ENCODE results near the gene FILIP1L.

The FILIP1L gene

GRCh38 chr3:99799422-99799821 is 314.9 kb downstream of the FILIP1L start:
- TF ChIP-seq REST (IDR thresholded peaks at IDR 0.05; ENCODE audit: insufficient read depth in 1 of 2, low read depth in 2 of 2, low read length in 2 of 2) (no peak), SIN3A (IDR thresholded peaks at IDR 0.05; ENCODE audit: borderline replicate concordance, insufficient read depth, low read length) (no peak), TAF1 (IDR thresholded peaks at IDR 0.05; ENCODE audit: borderline replicate concordance, insufficient read depth, low read length) (no peak), POLR2AphosphoS5 (IDR thresholded peaks at IDR 0.05; ENCODE audit: low read depth, low read length) (no peak)

- no peak for TF ChIP-seq POLR2AphosphoS5 (IDR thresholded peaks at IDR 0.05; ENCODE audit: low read depth, low read length)
- TF ChIP-seq TAF1 (IDR thresholded peaks at IDR 0.05; ENCODE audit: borderline replicate concordance, insufficient read depth, low read length), result no peak
- TF ChIP-seq FOXP2 (optimal IDR thresholded peaks at IDR 0.05; ENCODE audit: borderline replicate concordance, extremely low read depth, extremely low read length, insufficient read depth), result no peak
- no peak for TF ChIP-seq REST (IDR thresholded peaks at IDR 0.05; ENCODE audit: insufficient read depth in 1 of 2, low read depth in 2 of 2, low read length in 2 of 2)
- no peak for TF ChIP-seq SIN3A (IDR thresholded peaks at IDR 0.05; ENCODE audit: borderline replicate concordance, insufficient read depth, low read length)
These were observed 318.7 kb downstream of the FILIP1L start for GRCh38 chr3:99795573-99795972.

- TF ChIP-seq FOXP2 (optimal IDR thresholded peaks at IDR 0.05; ENCODE audit: borderline replicate concordance, extremely low read depth, extremely low read length, insufficient read depth) (no peak), TAF1 (IDR thresholded peaks at IDR 0.05; ENCODE audit: borderline replicate concordance, insufficient read depth, low read length) (no peak), REST (IDR thresholded peaks at IDR 0.05; ENCODE audit: insufficient read depth in 1 of 2, low read depth in 2 of 2, low read length in 2 of 2) (no peak), SIN3A (IDR thresholded peaks at IDR 0.05; ENCODE audit: borderline replicate concordance, insufficient read depth, low read length) (no peak), POLR2AphosphoS5 (IDR thresholded peaks at IDR 0.05; ENCODE audit: low read depth, low read length) (no peak)
These were observed 319.8 kb downstream of the FILIP1L start for GRCh38 chr3:99794485-99794884.

GRCh38 chr3:99789011-99789721 is 325.1 kb downstream of the FILIP1L start:
- TF ChIP-seq SIN3A (IDR thresholded peaks at IDR 0.05; ENCODE audit: borderline replicate concordance, insufficient read depth, low read length) (no peak), FOXP2 (optimal IDR thresholded peaks at IDR 0.05; ENCODE audit: borderline replicate concordance, extremely low read depth, extremely low read length, insufficient read depth) (no peak), TAF1 (IDR thresholded peaks at IDR 0.05; ENCODE audit: borderline replicate concordance, insufficient read depth, low read length) (no peak), POLR2AphosphoS5 (IDR thresholded peaks at IDR 0.05; ENCODE audit: low read depth, low read length) (no peak), REST (IDR thresholded peaks at IDR 0.05; ENCODE audit: insufficient read depth in 1 of 2, low read depth in 2 of 2, low read length in 2 of 2) (no peak)
